HepG2 (cell line): ENCODE data around the gene NRDC. TPM values are rescaled to one million over a fixed set of nuclear protein-coding genes. Genes with fewer than 3 reads are reported as not detected.

Experiments
- ARID4A ChIP-seq: sonication (generic); formaldehyde crosslinking; IDR thresholded peaks from 2 replicates; pipeline ENCODE4 v1.5.0; 2020; ENCODE audit warnings: mild to moderate bottlenecking, missing genetic modification reagents, borderline replicate concordance
- DMAP1 ChIP-seq: IDR thresholded peaks from 2 replicates; pipeline ENCODE4 v1.6.1; 2016
- FOXK2 ChIP-seq: fragments of 450-650 bp; IDR thresholded peaks from 2 replicates; pipeline ENCODE4 v1.6.1; 2016
- HMGXB4 ChIP-seq, 2 experiments: sonication (generic) in 1 of 2; formaldehyde crosslinking in 1 of 2; IDR thresholded peaks; 2 replicates each; pipeline versions ENCODE4 v1.4.0 to v1.6.1; 2018 to 2020; ENCODE audit warnings: missing genetic modification reagents in 2 of 2, borderline replicate concordance in 1 of 2, low read depth in 1 of 2, mild to moderate bottlenecking in 1 of 2, missing biosample characterization in 1 of 2
- HNF1B ChIP-seq: sonication (generic); formaldehyde crosslinking; IDR thresholded peaks from 2 replicates; pipeline ENCODE4 v1.5.1; 2020; ENCODE audit warnings: mild to moderate bottlenecking, moderate library complexity, missing genetic modification reagents
- MXI1 ChIP-seq: IDR thresholded peaks from 3 replicates; pipeline ENCODE4 v1.6.1; 2012; ENCODE audit warnings: low read depth, low read length, inconsistent platforms, borderline replicate concordance
- MYNN ChIP-seq: sonication (generic); formaldehyde crosslinking; IDR thresholded peaks from 2 replicates; pipeline ENCODE4 v1.4.0; 2020; ENCODE audit warnings: mild to moderate bottlenecking, low read depth, missing genetic modification reagents
- RARG ChIP-seq: sonication (generic); formaldehyde crosslinking; IDR thresholded peaks from 2 replicates; pipeline ENCODE4 v1.4.0; 2020; ENCODE audit warnings: low read depth, mild to moderate bottlenecking, missing genetic modification reagents
- RXRB ChIP-seq: IDR thresholded peaks from 2 replicates; pipeline ENCODE4 v1.6.1; 2016; ENCODE audit warnings: borderline replicate concordance, missing genetic modification reagents, missing compliant biosample characterization
- SOX5 ChIP-seq: IDR thresholded peaks from 2 replicates; pipeline ENCODE4 v1.6.1; 2016; ENCODE audit warnings: borderline replicate concordance
- TSC22D2 ChIP-seq: sonication (generic); formaldehyde crosslinking; IDR thresholded peaks from 2 replicates; pipeline ENCODE4 v1.5.1; 2020; ENCODE audit warnings: missing genetic modification reagents, mild to moderate bottlenecking, borderline replicate concordance
- ZBTB2 ChIP-seq: sonication (generic); formaldehyde crosslinking; IDR thresholded peaks from 2 replicates; pipeline ENCODE4 v1.8.0; 2022; ENCODE audit warnings: low read depth, missing genetic modification reagents
- ZBTB44 ChIP-seq: sonication (generic); formaldehyde crosslinking; IDR thresholded peaks from 2 replicates; pipeline ENCODE4 v1.4.0; 2020; ENCODE audit warnings: missing genetic modification reagents
- ZNF33B ChIP-seq: sonication (generic); formaldehyde crosslinking; IDR thresholded peaks from 2 replicates; pipeline ENCODE4 v1.5.1; 2020; ENCODE audit warnings: mild to moderate bottlenecking, missing genetic modification reagents
- ZNF383 ChIP-seq: sonication (generic); formaldehyde crosslinking; IDR thresholded peaks from 2 replicates; pipeline ENCODE4 v1.4.0; 2020; ENCODE audit warnings: missing genetic modification reagents, mild to moderate bottlenecking, borderline replicate concordance
- ZNF709 ChIP-seq: sonication (generic); formaldehyde crosslinking; IDR thresholded peaks from 2 replicates; pipeline ENCODE4 v1.5.0; 2020; ENCODE audit warnings: mild to moderate bottlenecking, missing genetic modification reagents
- ZSCAN9 ChIP-seq: IDR thresholded peaks from 2 replicates; pipeline ENCODE4 v1.6.1; 2016; ENCODE audit warnings: borderline replicate concordance
- polyA plus RNA-seq, 8 experiments: library from polyadenylated mRNA; depleted of rRNA in 3 of 8; stranded (reverse) in 7 of 8; unstranded in 1 of 8; fragments of >200 nt; fragmentation: Illumina TruSeq in 4 of 8; extraction: Trizol in 4 of 8; gene quantifications; 2 replicates each; pipeline versions ENCODE4 v1.2.1 to v1.2.3, GENCODE V29; 2011 to 2016; ENCODE audit warnings: low read depth in 4 of 8, missing spikeins in 1 of 8, mixed read lengths in 1 of 8; ENCODE audit not compliant: insufficient read depth in 1 of 8
- total RNA-seq, 5 experiments: library from RNA; depleted of rRNA; stranded (reverse); fragments of >200 nt; fragmentation: Illumina TruSeq; extraction: Trizol; gene quantifications; 2 replicates each; pipeline ENCODE4 v1.2.3, GENCODE V29; 2016; ENCODE audit warnings: low read depth in 1 of 5

The NRDC gene
- total and polyA plus RNA-seq, 2 of the 13 experiments (the other 11 are each of a cell fraction or from before 2014, with no cell fraction given): 57.6 to 64.9 TPM

GRCh38 chr1:51878616-51879336, at the start of gene NRDC (continued):
- TF ChIP-seq ZNF33B (CRISPR knock-in tag) (peak; percentile 39; the same call in 1 of the 2 replicates), TSC22D2 (CRISPR knock-in tag) (no peak), DMAP1 (CRISPR knock-in tag) (peak; percentile 82; the same call in 1 of the 2 replicates), ZNF709 (CRISPR knock-in tag) (0 out of 2 replicates have a peak, but pooled peaks have one; percentile 15), MYNN (peak; percentile 50; the same call in 1 of the 2 replicates), SOX5 (CRISPR knock-in tag) (peak; percentile 29), ZSCAN9 (peak; percentile 24; the same call in 1 of the 2 replicates), MXI1 (peak; percentile 52; the same call in 1 of the 3 replicates), HMGXB4 (CRISPR knock-in tag; IDR thresholded peaks at IDR 0.05; ENCODE audit: borderline replicate concordance in 1 of 2, low read depth in 1 of 2) (peak; percentile 27 to 78; a peak in 2 of 4 replicates), HNF1B (0 out of 2 replicates have a peak, but pooled peaks have one; percentile 45), ZBTB44 (CRISPR knock-in tag) (no peak), RARG (CRISPR knock-in tag) (no peak), ARID4A (CRISPR knock-in tag) (peak; percentile 81; the same call in 1 of the 2 replicates), ZBTB2 (CRISPR knock-in tag) (peak; percentile 66; the same call in 1 of the 2 replicates), RXRB (CRISPR knock-in tag) (peak; percentile 63), ZNF383 (no peak), FOXK2 (no peak)
